ENCODE results near the gene ZNF75A. TPM values are rescaled to one million over a fixed set of nuclear protein-coding genes. Genes with fewer than 3 reads are reported as not detected.

Gene ZNF75A
- total RNA-seq, 1 experiment from 2014 or later = 10.3 TPM

- POLR2A ChIA-PET = interaction anchor here (0.9 kb wide), 1 partner anchor 9 kb away, joined by 3 read pairs; no protein-coding TSS in a partner anchor
- CTCF ChIA-PET = interaction anchor here (1.4 kb wide), 1 partner anchor 10 kb away, joined by 7 read pairs; no protein-coding TSS in a partner anchor
- H4K20me1 ChIP-seq (ENCODE audit: insufficient read depth) = no peaks in the 10 kb centered on the region
- H3K4me2 ChIP-seq (ENCODE audit: low read length) = no peak overlapping the region
- no peak overlapping the region for H2AFZ ChIP-seq (ENCODE audit: low read depth, low read length, poor library complexity, severe bottlenecking)
- no peaks in the 10 kb centered on the region for H3K9me2 ChIP-seq (ENCODE audit: insufficient read depth)
- 0 out of 4 replicates have a peak, but pooled peaks cover 0 to 2% of the 10 kb centered on the region in 2 experiments for H3K4me1 ChIP-seq (ENCODE audit: control insufficient read depth in 1 of 2, insufficient read depth in 2 of 2, low read length in 2 of 2)
- ATAC-seq (no peak), DNase-seq (ENCODE audit: low read depth, low spot score) (no peak)
- no peak overlapping the region for H3K9ac ChIP-seq (ENCODE audit: low read length)
- H3K36me3 ChIP-seq (ENCODE audit: control insufficient read depth in 1 of 2, insufficient read depth in 2 of 2, low read length in 2 of 2) = no peaks in the 10 kb centered on the region
- intact Hi-C loops (cut with micrococcal nuclease) = no loop called here
- H3K27me3 ChIP-seq (ENCODE audit: insufficient read depth, low read length) = peaks cover 12% of the 10 kb centered on the region; the same call in 1 of the 2 replicates
- no peaks in the 10 kb centered on the region for H3K9me3 ChIP-seq (ENCODE audit: control insufficient read depth in 1 of 2, insufficient read depth in 1 of 2, low read depth in 1 of 2, low read length in 2 of 2)
- RAD21 ChIA-PET (ENCODE audit: low non-redundant PET in 1 of 2, low total read pairs in 2 of 2, uncharacterized antibody in 2 of 2, unreplicated experiment in 2 of 2) = no interaction called here
- no peak overlapping the region for H3K4me3 ChIP-seq (replicated peaks in 1 of 2; ENCODE audit: low read depth in 1 of 2, low read length in 2 of 2)
- H3K27ac ChIP-seq (ENCODE audit: low read depth, low read length) = no peak overlapping the region
- no TSS peak for BruUV-seq (replicated peaks)
- no peak for TF ChIP-seq FOSL1 (IDR thresholded peaks at IDR 0.05; ENCODE audit: low read depth)
- TF ChIP-seq YY1 (IDR thresholded peaks at IDR 0.05; ENCODE audit: extremely low read depth, insufficient replicate concordance, low read depth, low read length) = no peak
- TF ChIP-seq RAD21 (IDR thresholded peaks at IDR 0.05; ENCODE audit: low read depth) = no peak
- TF ChIP-seq ZBTB33 (IDR thresholded peaks at IDR 0.05; ENCODE audit: extremely low read depth, insufficient replicate concordance, low read length) = no peak
- no peak for TF ChIP-seq JUND (IDR thresholded peaks at IDR 0.05)
- no peak for TF ChIP-seq POLR2AphosphoS5 (IDR thresholded peaks at IDR 0.05; ENCODE audit: low read depth, low read length)
- no peak for TF ChIP-seq SIN3A (IDR thresholded peaks at IDR 0.05; ENCODE audit: low read depth)
- TF ChIP-seq EZH2 (IDR thresholded peaks at IDR 0.05) = no peak
- no peak for TF ChIP-seq ATF3 (IDR thresholded peaks at IDR 0.05)
- TF ChIP-seq REST (IDR thresholded peaks at IDR 0.05; ENCODE audit: low read depth) = no peak
- no peak for TF ChIP-seq CEBPB (IDR thresholded peaks at IDR 0.05; ENCODE audit: low read depth)
- TF ChIP-seq ZNF274 (IDR thresholded peaks at IDR 0.05; ENCODE audit: low read depth, low read length) = no peak
- TF ChIP-seq EZH2phosphoT487 (IDR thresholded peaks at IDR 0.05; ENCODE audit: borderline replicate concordance) = no peak
- TF ChIP-seq SRF (IDR thresholded peaks at IDR 0.05; ENCODE audit: low read depth) = no peak
- no peak for TF ChIP-seq SP1 (IDR thresholded peaks at IDR 0.05; ENCODE audit: low read depth)
- no peak for TF ChIP-seq TCF7L2 (IDR thresholded peaks at IDR 0.05; ENCODE audit: borderline replicate concordance, extremely low read depth, insufficient read depth, insufficient read length)
- TF ChIP-seq ELF1 (IDR thresholded peaks at IDR 0.05; ENCODE audit: borderline replicate concordance, low read depth) = no peak
- no peak for TF ChIP-seq POLR2A (IDR thresholded peaks at IDR 0.05; ENCODE audit: borderline replicate concordance, extremely low read depth, insufficient read depth, insufficient read length)
- TF ChIP-seq CTCF (IDR thresholded peaks at IDR 0.05 in 2 of 3, conservative IDR thresholded peaks at IDR 0.05 in 1 of 3; ENCODE audit: borderline replicate concordance in 1 of 3, insufficient read depth in 1 of 3, low read depth in 2 of 3, low read length in 2 of 3) = no peak
- H3K79me2 ChIP-seq (ENCODE audit: insufficient read depth, low read length) = no peaks in the 10 kb centered on the region
Measured at GRCh38 chr16:3276679-3277078, 28.6 kb upstream of the ZNF75A start.
